K562 (cell line): ENCODE measurements around the gene PGM2. TPM values are rescaled to one million over a fixed set of nuclear protein-coding genes. Genes with fewer than 3 reads are reported as not detected.

ENCODE experiments used
- CREB1 ChIP-seq, 2 experiments: sonication (generic) in 1 of 2; formaldehyde crosslinking in 1 of 2; IDR thresholded peaks; 2 replicates each; pipeline versions ENCODE4 v1.6.1 to v1.8.0; 2012 to 2022; ENCODE audit warnings: inconsistent platforms in 1 of 2, mild to moderate bottlenecking in 1 of 2, missing genetic modification reagents in 1 of 2, moderate library complexity in 1 of 2
- E2F6 ChIP-seq, 2 experiments: IDR thresholded peaks; 2 replicates each; pipeline ENCODE4 v1.6.1; 2011; ENCODE audit warnings: borderline replicate concordance in 1 of 2, control low read depth in 1 of 2, low read depth in 1 of 2, low read length in 1 of 2, mild to moderate bottlenecking in 1 of 2, mixed read lengths in 1 of 2, moderate library complexity in 1 of 2; ENCODE audit not compliant: insufficient read depth in 1 of 2, insufficient read length in 1 of 2, poor library complexity in 1 of 2, severe bottlenecking in 1 of 2; ENCODE audit errors: extremely low read depth in 1 of 2
- KDM5B ChIP-seq: fragments of 200-600 bp; sonication (generic); IDR thresholded peaks from 2 replicates; pipeline ENCODE4 v1.6.1; 2012; ENCODE audit warnings: low read depth, mild to moderate bottlenecking, moderate library complexity, low read length, control low read depth, inconsistent platforms; ENCODE audit not compliant: insufficient replicate concordance
- MYC ChIP-seq, 2 experiments: fragments of 250-450 bp in 1 of 2; sonication (Bioruptor Pico) in 1 of 2; IDR thresholded peaks; 2 replicates each; pipeline versions ENCODE4 v1.5.1 to v1.6.1; 2012 to 2021; ENCODE audit warnings: low read depth in 2 of 2, borderline replicate concordance in 1 of 2, improper control_type of control experiment in 1 of 2, low read length in 1 of 2, mild to moderate bottlenecking in 1 of 2, moderate library complexity in 1 of 2
- PHF20 ChIP-seq: fragments of 450-650 bp; IDR thresholded peaks from 2 replicates; pipeline ENCODE4 v1.6.1; 2018; ENCODE audit not compliant: partially characterized antibody
- POLR2AphosphoS5 ChIP-seq: IDR thresholded peaks from 2 replicates; pipeline ENCODE4 v1.6.1; 2011; ENCODE audit warnings: mild to moderate bottlenecking, low read depth, low read length, moderate library complexity; ENCODE audit not compliant: control insufficient read depth, insufficient read depth
- SMARCE1 ChIP-seq: fragments of 450-650 bp; IDR thresholded peaks from 2 replicates; pipeline ENCODE4 v1.7.1; 2016; ENCODE audit warnings: mild to moderate bottlenecking
- TSHZ1 ChIP-seq: fragments of 250-450 bp; sonication (Bioruptor Pico); IDR thresholded peaks from 2 replicates; pipeline ENCODE4 v1.4.0; 2020; ENCODE audit warnings: mild to moderate bottlenecking, moderate library complexity
- polyA plus RNA-seq, 8 experiments: library from polyadenylated mRNA; depleted of rRNA in 4 of 8; stranded (reverse) in 5 of 8; unstranded in 3 of 8; fragments of >200 nt; fragmentation: Nextera tagmentation in 2 of 8; fragmentation: Illumina TruSeq in 1 of 8; extraction: Ambion mirVana in 2 of 8; extraction: Trizol in 1 of 8; gene quantifications; 2 replicates each; pipeline versions ENCODE4 v1.2.1 to v1.2.3, GENCODE V29; 2011 to 2014; ENCODE audit warnings: inconsistent platforms in 1 of 8, missing spikeins in 1 of 8
- total RNA-seq, 7 experiments: library from RNA; depleted of rRNA in 6 of 7; stranded (reverse); fragments of >200 nt in 6 of 7; fragmentation: Illumina TruSeq in 2 of 7; extraction: Trizol in 2 of 7; gene quantifications; 2 replicates each; pipeline versions ENCODE4 v1.2.1 to v1.2.3, GENCODE V29; 2011 to 2021; ENCODE audit warnings: low replicate concordance in 1 of 7
- TF ChIP-seq, protein P1 (sequence below): sonication (generic); formaldehyde crosslinking; IDR thresholded peaks from 2 replicates; pipeline ENCODE4 v1.8.0; 2022; ENCODE audit warnings: mild to moderate bottlenecking, missing genetic modification reagents
- TF ChIP-seq, protein P2 (sequence below): sonication (generic); formaldehyde crosslinking; IDR thresholded peaks from 2 replicates; pipeline ENCODE4 v1.8.1; 2023; ENCODE audit warnings: mild to moderate bottlenecking, missing genetic modification reagents

The PGM2 gene
- total and polyA plus RNA-seq, 9 of the 15 experiments (the other 6 are each of a cell fraction or from before 2014, with no cell fraction given): 15.2 to 77.3 (median 51.4) TPM

DNA sequence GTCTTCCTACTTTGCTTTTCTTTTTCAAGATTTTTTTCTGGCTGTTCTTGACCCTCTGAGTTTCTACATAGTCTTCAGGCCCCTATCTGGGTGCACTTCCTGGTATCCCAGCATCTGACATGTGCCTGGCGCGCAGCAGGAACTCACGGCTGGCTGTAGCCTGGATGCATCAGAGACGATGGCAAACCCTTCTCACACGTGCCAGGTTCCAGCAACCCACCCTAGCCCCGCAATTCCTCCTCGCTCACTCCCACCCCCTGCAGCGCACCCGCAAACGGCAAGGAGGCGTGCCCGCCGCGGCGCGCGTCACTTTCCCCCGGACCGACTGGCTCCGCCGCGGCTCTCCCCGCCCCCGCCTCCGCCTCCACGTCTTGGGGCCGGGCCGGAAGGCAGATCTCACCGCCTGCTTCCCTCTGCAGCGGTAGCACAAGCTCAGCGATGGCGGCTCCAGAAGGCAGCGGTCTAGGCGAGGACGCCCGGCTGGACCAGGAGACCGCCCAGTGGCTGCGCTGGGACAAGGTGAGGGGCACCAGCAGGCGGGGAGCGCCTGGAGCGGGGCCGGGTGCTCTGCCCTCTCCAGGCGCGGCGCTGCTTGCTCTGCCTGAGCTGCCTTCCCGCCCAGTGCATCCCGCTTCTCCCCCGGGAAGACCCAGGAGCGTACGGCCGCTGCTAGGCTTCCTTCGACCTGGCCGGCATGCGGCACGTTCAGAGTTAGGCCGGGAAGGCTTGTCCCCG, at the start of gene PGM2 (continued):
- TF ChIP-seq, protein P1, sequence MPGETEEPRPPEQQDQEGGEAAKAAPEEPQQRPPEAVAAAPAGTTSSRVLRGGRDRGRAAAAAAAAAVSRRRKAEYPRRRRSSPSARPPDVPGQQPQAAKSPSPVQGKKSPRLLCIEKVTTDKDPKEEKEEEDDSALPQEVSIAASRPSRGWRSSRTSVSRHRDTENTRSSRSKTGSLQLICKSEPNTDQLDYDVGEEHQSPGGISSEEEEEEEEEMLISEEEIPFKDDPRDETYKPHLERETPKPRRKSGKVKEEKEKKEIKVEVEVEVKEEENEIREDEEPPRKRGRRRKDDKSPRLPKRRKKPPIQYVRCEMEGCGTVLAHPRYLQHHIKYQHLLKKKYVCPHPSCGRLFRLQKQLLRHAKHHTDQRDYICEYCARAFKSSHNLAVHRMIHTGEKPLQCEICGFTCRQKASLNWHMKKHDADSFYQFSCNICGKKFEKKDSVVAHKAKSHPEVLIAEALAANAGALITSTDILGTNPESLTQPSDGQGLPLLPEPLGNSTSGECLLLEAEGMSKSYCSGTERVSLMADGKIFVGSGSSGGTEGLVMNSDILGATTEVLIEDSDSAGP (CRISPR knock-in tag): 0 out of 2 replicates have a peak, but pooled peaks have one; percentile 60
- TF ChIP-seq CREB1 (IDR thresholded peaks at IDR 0.05): peak; percentile 80
- TF ChIP-seq CREB1 (CRISPR knock-in tag; IDR thresholded peaks at IDR 0.05): no peak; the same call in 1 of the 2 replicates
- peak; percentile 82 for TF ChIP-seq POLR2AphosphoS5
- peak; percentile 55 for TF ChIP-seq PHF20
- peak; percentile 53 to 69 for TF ChIP-seq E2F6 (IDR thresholded peaks at IDR 0.05; ENCODE audit: borderline replicate concordance in 1 of 2, extremely low read depth in 1 of 2, insufficient read depth in 1 of 2, insufficient read length in 1 of 2, low read depth in 1 of 2, low read length in 1 of 2, poor library complexity in 1 of 2, severe bottlenecking in 1 of 2)
- TF ChIP-seq MYC (IDR thresholded peaks at IDR 0.05; ENCODE audit: low read depth, low read length): peak; percentile 82
- TF ChIP-seq MYC (CRISPR knock-in tag; IDR thresholded peaks at IDR 0.05; ENCODE audit: borderline replicate concordance, low read depth): no peak
- TF ChIP-seq KDM5B: peak; percentile 90
- TF ChIP-seq TSHZ1 (CRISPR knock-in tag): no peak
- TF ChIP-seq, protein P2, sequence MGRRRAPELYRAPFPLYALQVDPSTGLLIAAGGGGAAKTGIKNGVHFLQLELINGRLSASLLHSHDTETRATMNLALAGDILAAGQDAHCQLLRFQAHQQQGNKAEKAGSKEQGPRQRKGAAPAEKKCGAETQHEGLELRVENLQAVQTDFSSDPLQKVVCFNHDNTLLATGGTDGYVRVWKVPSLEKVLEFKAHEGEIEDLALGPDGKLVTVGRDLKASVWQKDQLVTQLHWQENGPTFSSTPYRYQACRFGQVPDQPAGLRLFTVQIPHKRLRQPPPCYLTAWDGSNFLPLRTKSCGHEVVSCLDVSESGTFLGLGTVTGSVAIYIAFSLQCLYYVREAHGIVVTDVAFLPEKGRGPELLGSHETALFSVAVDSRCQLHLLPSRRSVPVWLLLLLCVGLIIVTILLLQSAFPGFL (CRISPR knock-in tag): no peak
- 0 out of 2 replicates have a peak, but pooled peaks have one; percentile 9 for TF ChIP-seq SMARCE1
